Right atrium auricular region (tissue), 2 donors: ENCODE data around the gene COL10A1. TPM values are rescaled to one million over a fixed set of nuclear protein-coding genes. Genes with fewer than 3 reads are reported as not detected.
A peak's percentile ranks its signal among the peaks of the same experiment; 100 is the strongest.

Source experiments
- DNase-seq: peaks from one replicate; pipeline ENCODE4 v3.0.0-alpha.2; 2019; ENCODE audit warnings: low spot score
- H3K27ac ChIP-seq, 2 donors: fragments of 200-600 bp; sonication (generic); 1 replicate in 1 of 2; 2 replicates in 1 of 2; pipeline ENCODE4 v1.5.1; 2016 to 2019
- H3K27me3 ChIP-seq, 2 donors: fragments of 200-600 bp; sonication (generic); one replicate each; pipeline versions ENCODE4 v1.5.1 to v1.6.0; 2017 to 2019
- H3K36me3 ChIP-seq: fragments of 200-600 bp; sonication (generic); one replicate; pipeline ENCODE4 v1.5.1; 2016
- H3K4me1 ChIP-seq, 2 donors: fragments of 200-600 bp; sonication (generic); one replicate each; pipeline versions ENCODE4 v1.5.1 to v1.6.0; 2017 to 2019
- H3K4me3 ChIP-seq, 2 donors: fragments of 200-600 bp; sonication (generic); 1 replicate in 1 of 2; 2 replicates in 1 of 2; pipeline ENCODE4 v1.5.1; 2017 to 2019; ENCODE audit warnings: mild to moderate bottlenecking in 1 of 2, moderate library complexity in 1 of 2
- H3K9me3 ChIP-seq, 2 donors: fragments of 200-600 bp; sonication (generic); one replicate each; pipeline ENCODE4 v1.5.1; 2019
- CTCF ChIP-seq, 2 donors: fragments of 200-600 bp; sonication (generic); IDR thresholded peaks; one replicate each; pipeline ENCODE4 v1.5.1; 2019; ENCODE audit warnings: antibody characterized with exemption in 2 of 2
- total RNA-seq, 2 donors: library from RNA; depleted of rRNA; stranded (reverse); fragments of >200 nt; gene quantifications; one replicate each; pipeline ENCODE4 v1.1.0, GENCODE V29; 2016

Gene COL10A1
- total RNA-seq, 2 donors from 2014 or later, result not detected

- no peaks in the 10 kb centered on the region for H3K9me3 ChIP-seq
- no peak for TF ChIP-seq CTCF (IDR thresholded peaks at IDR 0.05)
- no peak overlapping the region for H3K4me3 ChIP-seq
- peaks cover 17% of the 10 kb centered on the region for H3K36me3 ChIP-seq
- H3K27ac ChIP-seq, result no peak overlapping the region
- DNase-seq, result no peak
- no peaks in the 10 kb centered on the region for H3K4me1 ChIP-seq
- H3K27me3 ChIP-seq, result no peaks in the 10 kb centered on the region
These were observed 7.3 kb downstream of the COL10A1 start for GRCh38 chr6:116118608-116119007.

- Histone ChIP-seq H3K4me1 (no peaks in the 10 kb centered on the region), H3K27me3 (no peaks in the 10 kb centered on the region), H3K4me3 (no peak overlapping the region)
These were observed 10.2 kb downstream of the COL10A1 start for GRCh38 chr6:116115781-116116180.

GRCh38 chr6:116113386-116113785 lies 12.5 kb downstream of the COL10A1 start:
- no peaks in the 10 kb centered on the region for H3K27me3 ChIP-seq
- H3K36me3 ChIP-seq, result peaks cover 49% of the 10 kb centered on the region
- TF ChIP-seq CTCF (IDR thresholded peaks at IDR 0.05), result no peak
- no peaks in the 10 kb centered on the region for H3K4me1 ChIP-seq
- H3K9me3 ChIP-seq, result no peaks in the 10 kb centered on the region
- no peak overlapping the region for H3K27ac ChIP-seq
- no peak for DNase-seq
- no peak overlapping the region for H3K4me3 ChIP-seq

More at GRCh38 chr6:116115781-116116180, 10.2 kb downstream of the COL10A1 start:
- no peak for DNase-seq
- Histone ChIP-seq H3K9me3 (no peaks in the 10 kb centered on the region), H3K27ac (no peak overlapping the region), H3K36me3 (peaks cover 29% of the 10 kb centered on the region)
- peak in 1 of 2 donors; percentile 49 for TF ChIP-seq CTCF (IDR thresholded peaks at IDR 0.05)

- TF ChIP-seq CTCF (IDR thresholded peaks at IDR 0.05), result peak in 1 of 2 donors; percentile 44
- H3K27me3 ChIP-seq, result no peaks in the 10 kb centered on the region
- H3K4me3 ChIP-seq, result no peak overlapping the region
- H3K36me3 ChIP-seq, result peaks cover 43% of the 10 kb centered on the region
- no peak overlapping the region for H3K27ac ChIP-seq
- no peaks in the 10 kb centered on the region for H3K9me3 ChIP-seq
- no peak for DNase-seq
- peaks cover 0 to 2% of the 10 kb centered on the region in 2 donors for H3K4me1 ChIP-seq
These were observed 14.1 kb downstream of the COL10A1 start for GRCh38 chr6:116111552-116112528.

- Histone ChIP-seq H3K4me3 (no peak overlapping the region), H3K27me3 (no peaks in the 10 kb centered on the region), H3K4me1 (peaks cover 0 to 25% of the 10 kb centered on the region in 2 donors), H3K9me3 (no peaks in the 10 kb centered on the region), H3K36me3 (peaks cover 39% of the 10 kb centered on the region), H3K27ac (no peak overlapping the region)
- TF ChIP-seq CTCF (IDR thresholded peaks at IDR 0.05), result no peak
- no peak for DNase-seq
These were observed 17.1 kb downstream of the COL10A1 start for GRCh38 chr6:116108836-116109235.
